ENCODE results near the gene SMC2. TPM values are rescaled to one million over a fixed set of nuclear protein-coding genes. Genes with fewer than 3 reads are reported as not detected.

The SMC2 gene
- total RNA-seq, 1 donor from 2014 or later = 8.4 TPM

DNA sequence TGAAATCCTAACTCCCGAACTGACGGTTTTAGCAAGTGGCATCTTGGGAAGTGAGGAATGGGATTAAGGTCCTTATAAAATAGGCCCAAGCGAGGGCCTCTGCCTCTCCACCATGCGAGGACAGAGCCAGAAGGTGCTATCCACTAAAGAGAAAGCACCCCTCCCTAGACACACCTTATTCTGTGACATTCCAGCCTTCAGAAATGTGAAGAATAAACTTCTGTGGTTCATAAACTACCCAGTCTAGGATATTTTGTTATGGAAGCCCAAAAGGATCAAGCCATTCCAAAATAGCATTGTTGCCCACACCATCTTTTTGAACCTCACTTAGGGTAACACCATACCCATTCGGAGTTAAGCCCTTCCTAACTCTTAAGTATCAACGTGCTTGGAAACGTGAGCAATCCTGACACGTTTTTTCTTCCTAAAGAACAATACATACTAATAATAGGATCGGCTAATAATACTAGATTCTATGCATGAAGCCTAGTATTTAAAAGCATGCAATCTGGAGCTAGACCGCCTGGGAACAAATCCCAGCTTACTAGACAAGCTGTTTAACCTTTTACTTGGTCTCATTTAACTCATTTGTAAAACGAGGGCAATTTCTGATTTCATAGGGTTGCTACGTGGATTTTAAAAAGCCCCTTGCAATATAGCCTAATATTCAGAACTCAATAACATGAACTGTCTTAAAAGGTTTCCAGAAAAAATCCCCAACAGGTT is 1.1 kb upstream of the SMC2 start:
- no peak for ATAC-seq (ENCODE audit: poor library complexity)
- intact Hi-C loops (cut with DNase I) = loop anchor here (5.0 kb wide), 1 partner anchor 66 kb away; no protein-coding TSS in a partner anchor
- no peak for DNase-seq

DNA sequence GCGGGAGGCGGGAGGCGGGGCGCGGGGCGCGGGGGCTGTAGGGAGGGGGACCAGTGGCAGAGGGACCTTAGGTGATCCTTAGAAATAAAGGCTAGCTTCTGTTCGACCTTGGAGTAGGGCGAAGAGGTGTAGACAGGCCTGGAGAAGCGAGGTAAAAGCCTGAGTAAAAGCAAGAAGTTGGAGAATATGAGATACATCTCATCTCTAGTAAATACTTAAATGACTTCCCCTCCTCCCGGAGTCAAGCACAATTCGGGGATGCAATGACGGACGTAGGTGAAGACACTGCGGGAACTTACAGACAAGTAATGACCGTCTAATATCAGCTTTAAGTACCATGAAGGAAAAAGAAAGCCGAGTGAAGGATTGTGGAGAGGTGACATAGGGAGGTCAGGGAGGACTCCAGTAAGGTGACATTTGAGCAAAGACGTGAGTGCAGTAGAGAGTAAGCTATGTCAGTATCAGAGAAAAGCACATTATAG is 466 bp downstream of the SMC2 start:
- intact Hi-C loops (cut with DNase I) = loop anchor here (5.0 kb wide), 1 partner anchor 67 kb away; no protein-coding TSS in a partner anchor
- no peak for DNase-seq
- ATAC-seq (ENCODE audit: poor library complexity) = no peak

DNA sequence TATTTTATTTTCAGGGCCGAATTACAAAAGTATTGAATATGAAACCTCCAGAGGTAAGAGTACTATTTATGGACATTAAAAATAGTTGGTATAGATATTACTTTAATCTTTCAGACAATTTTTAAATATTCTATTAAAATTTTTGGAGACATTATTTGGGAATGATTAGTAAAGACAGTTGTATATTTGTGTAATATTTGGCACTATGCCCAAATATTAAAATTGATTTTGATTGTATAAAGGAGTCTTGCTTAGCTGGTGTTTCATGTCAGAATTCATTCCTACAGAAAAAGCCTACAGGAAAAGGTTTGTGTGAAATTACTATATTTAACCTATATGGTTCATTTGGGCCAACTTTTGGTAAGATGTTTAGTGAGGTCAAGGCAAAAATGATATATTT is 5.5 kb downstream of the SMC2 start:
- ATAC-seq (ENCODE audit: poor library complexity) = no peak
- intact Hi-C loops (cut with DNase I) = no loop called here
- DNase-seq = no peak

DNA sequence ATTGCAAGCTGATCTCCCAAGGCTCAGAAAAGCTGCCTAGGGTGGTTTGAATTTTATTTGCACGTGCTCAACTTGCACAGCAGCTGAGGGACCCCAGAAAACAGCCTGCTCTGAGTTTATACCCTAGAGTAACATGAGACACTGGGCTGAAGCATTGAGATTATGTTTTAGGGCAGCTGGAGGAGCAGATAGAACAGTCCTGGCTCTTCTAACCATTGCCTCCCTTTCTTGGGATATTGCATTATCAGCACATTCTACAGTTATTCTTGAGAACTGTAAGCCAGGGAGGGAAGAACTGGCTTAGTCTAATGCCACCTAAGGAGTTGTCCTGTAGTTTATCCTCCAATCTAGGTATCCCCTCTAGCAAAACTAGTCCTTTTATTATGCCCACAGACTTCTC is 10.3 kb downstream of the SMC2 start:
- intact Hi-C loops (cut with DNase I) = no loop called here
- no peak for DNase-seq
- ATAC-seq (ENCODE audit: poor library complexity) = no peak

DNA sequence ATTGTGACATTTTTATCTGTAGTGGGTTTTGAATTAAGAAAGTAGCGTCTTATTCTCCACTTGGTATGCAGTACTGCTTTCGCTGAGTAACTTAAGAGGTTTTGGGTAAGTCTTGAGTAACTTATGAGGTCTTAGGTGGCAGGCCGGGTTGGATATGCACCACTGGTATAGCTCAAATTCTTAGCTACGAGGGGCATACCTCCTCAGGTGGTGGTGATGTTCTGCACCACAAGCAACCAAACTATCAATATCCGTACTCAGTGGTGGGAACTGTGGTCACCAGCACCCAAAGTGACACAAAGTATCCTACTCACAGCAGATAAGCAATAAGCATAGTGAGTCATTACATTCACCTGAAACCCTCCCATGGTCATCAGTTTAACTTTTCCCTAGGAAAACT is 13.7 kb downstream of the SMC2 start:
- ATAC-seq (ENCODE audit: poor library complexity) (no peak), DNase-seq (no peak)
- intact Hi-C loops (cut with DNase I) = no loop called here

DNA sequence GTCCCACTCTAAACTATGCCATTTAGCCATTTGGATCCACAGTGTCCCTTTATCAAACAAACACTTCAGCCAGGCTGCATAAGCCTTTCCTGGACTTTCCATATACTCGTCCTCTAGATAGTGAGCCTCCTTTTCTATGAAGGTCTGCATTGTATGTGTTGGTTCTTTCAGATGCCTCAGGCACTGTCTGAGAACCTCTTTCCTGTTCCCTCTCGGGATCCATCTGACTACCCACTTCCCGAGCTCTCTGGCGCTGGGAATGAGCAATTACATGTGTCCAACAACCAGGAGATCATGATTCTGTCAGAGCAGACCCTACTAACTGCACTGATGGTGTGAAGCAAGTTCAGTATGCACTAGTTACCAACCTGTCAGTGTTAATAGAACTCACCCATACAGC is 14.2 kb downstream of the SMC2 start:
- ATAC-seq (ENCODE audit: poor library complexity) = no peak
- intact Hi-C loops (cut with DNase I) = no loop called here
- no peak for DNase-seq

DNA sequence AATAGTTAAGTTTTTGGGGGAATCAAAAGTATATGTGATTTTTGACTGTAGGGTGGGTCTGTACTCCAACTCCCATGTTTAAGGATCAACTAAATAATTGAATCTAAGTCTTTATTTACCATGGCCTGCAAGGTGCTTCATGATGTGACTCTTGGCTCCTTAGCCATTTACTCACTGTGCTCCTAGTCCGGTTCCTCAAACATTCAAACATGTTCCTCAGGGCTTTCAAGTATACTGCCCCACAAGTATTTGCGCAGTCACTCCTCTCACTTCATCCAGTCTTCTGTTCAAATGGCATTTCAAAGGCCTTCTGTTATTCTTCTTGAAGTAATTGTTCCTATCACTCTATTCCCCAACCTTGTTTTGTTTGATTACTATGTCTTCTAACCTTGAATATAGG is 16.4 kb downstream of the SMC2 start:
- DNase-seq (no peak), ATAC-seq (ENCODE audit: poor library complexity) (no peak)
- intact Hi-C loops (cut with DNase I) = no loop called here

DNA sequence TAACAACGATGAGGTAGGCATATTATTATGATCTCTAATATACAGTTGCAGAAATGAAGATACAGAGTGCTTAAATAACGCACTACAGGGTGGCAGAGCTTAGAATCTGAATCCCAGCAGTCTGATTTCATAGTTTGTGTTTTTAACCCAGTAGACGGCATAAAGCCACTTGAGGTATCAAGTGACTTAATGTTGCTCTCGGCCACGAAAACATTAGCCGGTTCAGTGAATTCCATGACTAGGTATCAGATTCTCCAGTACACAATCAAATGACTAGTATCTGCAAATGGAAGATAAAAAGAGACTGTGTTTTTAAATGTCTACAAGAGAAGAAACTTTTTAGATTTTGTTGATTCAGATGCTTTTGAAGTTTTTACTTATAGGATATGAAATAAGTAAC is 24.8 kb downstream of the SMC2 start:
- DNase-seq (no peak), ATAC-seq (ENCODE audit: poor library complexity) (no peak)
- intact Hi-C loops (cut with DNase I) = no loop called here

DNA sequence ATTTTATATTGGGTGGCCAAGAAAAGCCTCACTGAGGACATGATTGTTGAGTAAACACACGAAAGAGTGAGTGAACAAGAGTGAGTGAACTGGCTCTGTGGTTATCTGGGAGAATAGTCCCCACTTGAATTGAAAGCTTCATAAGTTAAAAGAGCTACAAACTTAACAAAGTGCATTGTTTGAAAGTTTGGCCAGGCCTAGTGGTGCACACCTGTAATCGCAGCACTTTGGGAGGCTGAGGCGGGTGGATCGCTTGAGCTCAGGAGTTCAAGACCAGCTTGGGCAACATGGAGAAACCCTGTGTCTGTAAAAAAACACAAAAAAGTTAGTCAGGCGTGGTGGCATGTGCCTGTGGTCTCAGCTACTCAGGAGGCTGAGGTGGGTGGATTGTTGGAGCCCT is 26.9 kb downstream of the SMC2 start:
- ATAC-seq (ENCODE audit: poor library complexity) (no peak), DNase-seq (no peak)
- intact Hi-C loops (cut with DNase I) = no loop called here

DNA sequence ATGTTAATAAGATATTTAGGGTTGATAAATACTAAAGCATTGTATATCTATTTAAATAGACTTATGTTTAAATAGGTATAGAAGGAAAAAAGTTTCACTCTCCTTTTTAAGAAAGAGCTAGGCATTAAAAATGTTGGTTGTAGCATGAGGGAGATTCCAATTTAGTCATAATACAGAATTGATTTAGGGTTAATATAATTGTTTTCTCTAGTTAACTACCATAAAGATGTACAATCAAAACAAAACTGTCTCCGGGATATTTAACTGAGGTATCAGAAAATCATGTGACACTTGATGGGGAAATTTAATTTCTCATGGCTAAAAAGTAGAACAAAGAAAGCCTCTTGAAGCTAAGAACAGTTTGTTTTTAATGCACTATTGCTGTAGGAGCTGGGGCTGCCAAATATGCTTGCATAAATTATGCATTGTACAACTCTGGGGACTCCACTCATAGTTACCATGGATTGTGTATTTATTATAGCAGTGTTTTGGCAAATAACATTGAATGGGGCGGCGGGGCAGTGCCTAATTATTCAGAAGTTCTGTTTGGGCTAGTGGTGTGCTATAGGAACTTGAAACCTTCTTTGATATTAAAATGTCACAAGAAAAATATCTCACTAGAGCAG is 44.2 kb downstream of the SMC2 start:
- intact Hi-C loops (cut with DNase I) = no loop called here
- ATAC-seq (ENCODE audit: poor library complexity) (no peak), DNase-seq (no peak)

DNA sequence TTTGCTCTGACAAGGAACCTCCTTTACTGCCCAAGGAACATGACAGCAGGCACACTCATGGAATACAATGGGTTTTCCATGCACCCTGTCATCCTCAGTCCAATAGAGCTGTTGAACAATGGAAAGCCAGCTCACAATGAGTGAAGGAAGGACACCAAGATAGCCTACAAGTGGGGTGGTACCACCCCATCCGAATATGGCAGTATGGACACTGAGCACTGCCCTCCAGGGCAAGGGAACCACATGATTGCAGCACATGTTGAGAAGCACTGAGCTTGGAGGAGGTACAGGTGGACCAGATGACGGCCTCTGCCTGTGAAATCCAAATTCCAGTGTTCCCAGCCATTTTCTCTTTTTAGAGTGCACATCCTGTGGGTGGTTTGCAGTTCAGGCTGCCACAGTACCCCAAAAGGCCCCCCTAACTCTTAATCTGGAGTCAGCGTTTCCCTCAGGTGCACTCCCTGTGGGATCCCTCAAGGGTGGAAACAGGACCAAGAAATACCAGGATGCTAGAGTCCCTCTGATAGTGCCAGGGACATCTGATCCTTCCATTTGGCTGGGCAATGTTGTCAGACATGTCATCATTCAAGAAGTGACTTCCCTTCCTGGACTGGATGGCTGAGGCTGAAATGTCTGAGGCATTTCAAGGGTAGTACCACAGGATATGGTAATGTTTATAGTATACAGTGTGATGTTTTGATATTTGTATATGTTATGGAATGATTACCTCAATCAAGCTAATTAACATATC is 48.9 kb downstream of the SMC2 start:
- intact Hi-C loops (cut with DNase I) = no loop called here
- ATAC-seq (ENCODE audit: poor library complexity) (no peak), DNase-seq (no peak)

DNA sequence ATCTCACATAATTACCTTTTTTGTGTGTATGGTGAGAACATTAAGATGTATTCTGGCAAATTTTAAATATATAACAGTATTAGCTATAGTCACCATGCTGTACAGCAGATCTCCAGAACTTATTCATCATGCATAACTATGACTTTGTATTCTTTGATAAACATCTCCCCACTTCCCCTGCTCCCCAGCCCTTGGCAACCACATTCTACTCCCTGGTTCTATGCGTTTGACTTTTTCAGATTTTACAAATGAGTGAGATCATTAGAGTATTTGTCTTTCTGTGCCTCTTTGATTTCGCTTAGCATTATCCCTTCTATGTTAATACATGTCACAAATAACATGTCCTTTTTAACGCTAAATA is 49.4 kb downstream of the SMC2 start:
- intact Hi-C loops (cut with DNase I) = no loop called here
- DNase-seq (no peak), ATAC-seq (ENCODE audit: poor library complexity) (no peak)

DNA sequence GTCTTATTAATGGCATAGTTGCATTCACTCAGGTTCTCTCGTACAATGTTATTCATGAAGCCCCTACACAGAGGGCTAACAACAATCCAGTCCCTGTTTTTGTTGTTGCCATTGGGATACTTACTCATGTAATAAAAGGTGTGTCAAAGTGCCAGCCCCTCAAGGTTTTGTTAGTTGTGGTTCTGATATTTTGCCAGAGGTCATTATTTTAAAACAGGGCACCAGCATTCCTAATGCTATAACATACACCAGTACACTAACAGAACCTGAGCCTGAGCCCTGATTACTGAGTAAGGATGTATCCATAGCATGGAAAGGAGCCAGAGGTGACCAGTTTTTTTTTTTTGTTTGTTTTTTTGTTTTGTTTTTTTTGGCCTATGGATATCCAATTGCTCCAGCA is 50.2 kb downstream of the SMC2 start:
- intact Hi-C loops (cut with DNase I) = no loop called here

DNA sequence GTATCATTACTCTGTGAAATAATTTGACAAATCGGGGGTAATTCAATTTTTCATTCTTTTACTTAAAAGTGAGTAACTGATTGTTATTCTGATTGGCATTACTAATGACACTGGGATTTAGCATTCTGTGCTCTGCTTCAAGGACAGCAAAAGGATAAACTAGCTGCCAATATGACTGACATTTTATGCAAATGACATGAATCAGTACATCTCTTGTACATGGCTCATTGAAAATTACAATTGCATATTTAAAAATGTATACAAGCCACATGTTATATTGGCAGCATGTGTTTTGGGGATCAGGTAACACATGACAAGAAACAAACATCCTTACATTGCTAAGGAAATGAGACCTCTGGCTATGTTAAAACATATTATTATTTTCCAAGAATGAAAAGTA is 79.0 kb downstream of the SMC2 start:
- DNase-seq (no peak), ATAC-seq (ENCODE audit: poor library complexity) (no peak)
- intact Hi-C loops (cut with DNase I) = loop anchor here (10.0 kb wide), 1 partner anchor 212 kb away; no protein-coding TSS in a partner anchor

More for the DNA sequence above, 50.2 kb downstream of the SMC2 start:
- no peak for DNase-seq
- ATAC-seq (ENCODE audit: poor library complexity) = no peak

DNA sequence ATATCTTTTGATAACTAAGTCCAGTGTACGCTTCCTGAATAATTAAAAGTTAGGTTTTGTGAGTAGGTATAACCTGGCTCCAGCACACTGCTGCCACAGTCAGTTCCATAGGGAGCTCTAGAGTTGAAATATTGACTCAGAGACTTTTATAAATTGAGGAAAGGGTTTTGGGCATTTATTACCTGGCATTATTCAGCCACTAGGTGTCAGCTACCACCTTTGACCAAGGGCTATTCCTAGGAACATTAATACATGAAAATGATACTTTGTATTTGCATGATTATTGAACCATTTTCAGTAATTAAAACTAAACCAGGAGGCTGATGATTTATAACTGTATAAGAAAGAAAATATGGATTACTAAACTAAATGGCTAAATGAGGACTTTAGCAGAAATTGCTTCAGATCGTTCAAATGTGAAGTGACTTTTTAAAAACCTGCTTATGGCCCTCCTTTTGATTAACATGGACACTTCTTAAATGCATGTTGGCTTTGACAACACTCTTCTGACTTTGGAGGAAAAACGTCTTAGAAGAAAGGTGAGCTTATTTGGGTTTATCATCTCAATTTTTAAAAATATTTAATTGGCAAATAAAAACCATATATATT is 83.0 kb downstream of the SMC2 start:
- DNase-seq (no peak), ATAC-seq (ENCODE audit: poor library complexity) (no peak)
- intact Hi-C loops (cut with DNase I) = loop anchor here (10.0 kb wide), 1 partner anchor 208 kb away; no protein-coding TSS in a partner anchor

DNA sequence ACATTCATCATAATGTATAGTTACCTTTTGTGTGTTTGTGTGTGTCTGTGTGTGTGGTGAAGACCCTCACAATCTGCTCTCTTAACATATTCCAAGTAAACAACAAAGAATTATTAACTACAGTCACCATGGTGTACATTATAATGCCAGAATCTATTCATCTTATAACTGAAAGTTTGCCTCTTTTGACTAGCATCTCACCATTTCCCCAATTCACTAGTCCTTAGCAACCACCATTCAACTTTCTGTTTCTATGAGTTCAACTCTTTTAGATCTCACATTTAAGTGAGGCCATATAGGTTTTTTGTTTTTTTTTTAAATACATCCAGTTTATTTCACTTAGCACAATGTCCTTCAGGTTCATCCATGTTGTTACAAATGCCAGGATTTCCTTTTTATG is 83.6 kb downstream of the SMC2 start:
- intact Hi-C loops (cut with DNase I) = loop anchor here (10.0 kb wide), 1 partner anchor 207 kb away; no protein-coding TSS in a partner anchor
- DNase-seq (no peak), ATAC-seq (ENCODE audit: poor library complexity) (no peak)

All from Right ventricle myocardium superior (tissue), 1 donor.